Activated CD4-positive, CD25-positive, alpha-beta regulatory T cell (primary cell): ENCODE data around the gene EFNA2.
A peak's percentile ranks its signal among the peaks of the same experiment; 100 is the strongest.
"Not testable (repeated sequence)": the region's sequence is repeated elsewhere in the genome, so short reads cannot be mapped to it uniquely, and the experiment has no call there.

Experiments used
- DNase-seq, 4 experiments: peaks; one replicate each; lab custom pipeline; 2025; lab: John Stamatoyannopoulos, UW

EFNA2 gene

DNA sequence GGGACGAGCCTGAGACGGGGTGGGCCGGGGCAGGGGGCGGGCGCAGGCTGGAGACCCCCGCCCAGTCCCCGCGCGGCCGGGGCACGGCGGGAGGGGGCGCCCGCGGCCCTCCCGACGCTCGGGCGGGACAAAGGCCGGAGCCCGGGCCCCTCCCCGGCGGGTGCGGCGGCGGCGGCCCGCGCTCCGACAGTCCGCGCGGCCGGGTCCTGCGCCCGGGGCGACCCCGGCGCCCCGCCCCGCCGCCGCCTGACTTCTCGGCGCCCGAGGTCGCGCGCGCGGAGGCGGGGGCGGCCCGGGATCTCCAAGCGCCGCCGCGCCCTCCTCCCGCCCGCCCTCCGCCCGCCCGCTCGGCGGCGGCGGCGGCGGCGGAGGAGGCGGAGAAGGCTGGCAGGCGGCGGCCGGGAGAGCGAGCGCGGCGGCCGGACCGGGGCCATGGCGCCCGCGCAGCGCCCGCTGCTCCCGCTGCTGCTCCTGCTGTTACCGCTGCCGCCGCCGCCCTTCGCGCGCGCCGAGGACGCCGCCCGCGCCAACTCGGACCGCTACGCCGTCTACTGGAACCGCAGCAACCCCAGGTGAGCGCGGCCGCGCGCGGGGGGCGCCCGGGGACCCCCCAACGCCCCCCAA, at the start of gene EFNA2:
EFNA2 (plus strand) TSS at position 137 of the 624 bp plus-strand sequence; CDS start at position 433, 296 bp downstream.
- DNase-seq: no peak

DNA sequence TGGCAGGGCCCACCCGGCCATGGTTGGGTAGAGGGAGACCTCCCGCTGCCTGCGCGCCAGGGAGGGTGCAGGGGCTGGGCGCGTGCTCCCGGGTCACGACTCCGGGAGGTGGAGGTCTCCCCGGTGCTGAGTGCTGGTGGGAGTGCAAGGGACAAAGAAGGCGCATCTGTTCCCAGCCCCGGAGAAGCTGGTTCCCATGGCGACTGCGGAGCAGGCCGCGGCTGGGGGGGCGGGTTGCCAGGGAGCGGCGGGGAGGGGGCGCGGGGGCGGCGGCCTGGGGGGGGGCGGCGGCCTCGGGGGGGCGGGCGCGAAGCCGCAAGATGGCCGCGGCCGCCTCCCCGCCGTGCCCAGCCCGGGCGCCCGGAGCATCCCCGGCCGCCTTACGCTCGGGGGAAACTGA, 49.1 kb upstream of the EFNA2 start:
- no peak for DNase-seq

DNA sequence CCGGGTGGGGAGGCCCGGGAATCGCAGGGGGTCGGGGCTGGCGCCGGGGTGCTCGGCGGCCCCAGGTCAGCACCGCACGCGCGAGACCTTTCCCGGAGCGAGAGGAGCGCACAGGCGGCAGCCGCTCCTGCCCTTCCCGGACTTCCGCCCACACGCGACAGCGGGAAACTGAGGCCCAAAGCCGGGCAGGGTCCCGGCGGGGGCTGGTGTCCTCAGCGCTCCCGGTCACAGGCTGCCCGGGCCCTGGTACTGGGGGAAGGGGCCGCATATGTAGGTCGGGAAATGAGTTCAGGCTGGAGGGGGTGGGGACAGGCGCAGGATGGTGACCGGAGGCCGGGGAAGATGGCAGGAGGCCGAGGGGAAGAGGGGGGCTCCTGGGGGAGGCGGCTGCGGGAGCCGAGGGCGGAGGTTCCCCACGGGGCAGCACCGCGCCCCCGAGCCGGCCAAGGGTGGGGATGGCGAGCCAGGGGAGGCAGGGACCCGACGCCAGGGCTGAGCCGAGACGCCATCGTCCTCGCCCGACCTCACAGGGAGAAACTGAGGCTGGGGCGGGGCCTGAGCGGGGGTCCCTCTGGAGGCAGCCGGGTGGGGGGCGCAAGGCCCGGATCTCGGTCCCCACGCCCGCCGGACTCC, 48.5 kb upstream of the EFNA2 start:
- no peak for DNase-seq

DNA sequence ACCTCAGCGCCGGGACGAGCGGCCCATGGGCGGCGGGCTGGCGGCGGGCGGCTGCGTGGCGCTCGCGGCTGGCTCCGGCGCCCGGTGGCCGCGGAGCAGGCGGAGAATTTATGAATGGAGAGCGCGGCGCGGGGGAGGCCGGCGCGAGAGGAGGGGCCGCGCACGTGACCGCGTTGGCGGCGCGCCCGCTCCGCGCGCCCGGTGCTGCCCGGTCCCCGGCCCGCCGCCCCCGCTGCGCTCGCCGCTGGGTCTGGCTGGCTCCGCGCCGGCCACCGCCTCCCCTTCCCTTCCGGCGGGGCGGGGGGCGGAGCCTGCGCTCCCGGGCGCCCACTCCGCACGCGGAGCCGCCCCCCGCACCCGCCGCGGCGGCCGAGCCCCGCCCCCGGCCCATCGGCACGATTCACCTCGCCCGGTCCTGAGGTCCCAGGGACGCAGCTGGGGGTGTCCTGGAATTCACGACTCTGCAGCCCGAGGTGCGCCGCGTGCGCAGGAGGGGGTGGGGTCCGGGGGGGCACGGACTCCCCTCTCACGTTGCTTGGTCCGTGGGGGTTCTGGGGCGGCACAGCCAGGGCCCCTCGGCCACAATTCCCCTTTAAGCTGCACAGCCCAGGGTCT, 47.8 kb upstream of the EFNA2 start, which contains the start of gene CBARP:
CBARP (minus strand) TSS at position 252 of the 615 bp plus-strand sequence. CDS start 1,905 bp downstream, outside the sequence.
- DNase-seq: no peak

DNA sequence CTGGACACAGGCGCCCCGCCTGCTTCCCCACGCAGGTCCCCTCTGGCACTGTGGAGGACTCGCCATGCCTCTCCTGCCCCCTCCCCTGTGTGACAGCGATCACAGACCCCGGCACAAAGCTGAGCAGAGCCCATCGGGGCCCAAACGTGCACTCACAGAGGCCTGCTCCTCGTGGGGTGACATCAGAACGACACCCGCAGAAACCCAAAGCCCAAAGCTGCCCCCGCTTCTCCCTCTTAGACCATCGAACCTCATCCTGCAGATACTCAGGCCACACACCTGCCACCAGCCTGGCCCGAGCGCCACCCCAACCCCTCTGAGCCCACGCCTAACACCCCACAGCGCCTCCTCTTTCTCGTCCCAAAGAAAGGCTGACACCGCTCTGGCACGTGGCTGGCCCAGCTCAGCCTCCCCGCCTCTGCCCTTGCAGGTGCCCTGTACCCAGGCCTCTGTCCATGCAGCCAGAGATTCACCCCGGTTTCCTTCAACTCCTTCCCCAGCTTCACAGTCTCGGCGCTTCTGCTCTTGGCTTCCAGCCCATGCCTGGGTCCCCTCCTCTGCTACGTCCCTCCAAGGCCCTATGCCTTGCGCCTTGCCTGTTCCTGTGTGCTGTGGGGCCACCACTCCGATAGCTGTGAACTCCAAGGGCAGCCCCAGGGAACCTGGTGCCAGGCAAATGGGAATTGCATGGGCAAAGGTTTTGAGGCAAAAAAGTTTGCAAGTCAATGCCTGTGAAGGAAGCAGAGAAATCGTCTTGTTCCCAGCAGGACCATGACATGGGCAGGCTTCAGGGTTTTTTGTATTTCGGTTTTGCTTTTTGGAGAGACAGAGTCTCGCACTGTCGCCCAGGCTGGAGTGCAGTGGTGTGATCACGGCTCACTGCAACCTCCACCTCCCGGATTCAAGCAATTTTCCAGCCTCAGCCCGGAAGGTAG, 47.0 kb upstream of the EFNA2 start:
- DNase-seq: no peak

DNA sequence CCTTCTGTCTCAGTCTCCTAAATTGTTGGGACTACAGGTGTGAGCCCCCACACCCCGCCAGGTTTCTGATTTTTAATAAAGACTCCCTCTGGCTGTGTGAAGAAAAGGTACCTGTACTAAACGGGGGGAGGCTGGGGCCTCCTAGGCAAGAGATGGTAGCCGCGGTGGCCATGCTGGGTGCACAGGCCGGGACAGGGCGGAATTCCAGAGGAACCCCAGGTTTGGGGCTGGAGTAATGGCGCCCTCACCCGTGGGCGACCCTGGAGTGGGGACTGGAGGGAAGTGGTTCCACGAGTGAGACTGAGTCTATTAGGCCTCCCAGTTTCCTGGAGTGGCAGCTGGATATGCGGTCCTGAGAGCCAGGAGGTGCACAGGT, 46.3 kb upstream of the EFNA2 start:
- DNase-seq: no peak

DNA sequence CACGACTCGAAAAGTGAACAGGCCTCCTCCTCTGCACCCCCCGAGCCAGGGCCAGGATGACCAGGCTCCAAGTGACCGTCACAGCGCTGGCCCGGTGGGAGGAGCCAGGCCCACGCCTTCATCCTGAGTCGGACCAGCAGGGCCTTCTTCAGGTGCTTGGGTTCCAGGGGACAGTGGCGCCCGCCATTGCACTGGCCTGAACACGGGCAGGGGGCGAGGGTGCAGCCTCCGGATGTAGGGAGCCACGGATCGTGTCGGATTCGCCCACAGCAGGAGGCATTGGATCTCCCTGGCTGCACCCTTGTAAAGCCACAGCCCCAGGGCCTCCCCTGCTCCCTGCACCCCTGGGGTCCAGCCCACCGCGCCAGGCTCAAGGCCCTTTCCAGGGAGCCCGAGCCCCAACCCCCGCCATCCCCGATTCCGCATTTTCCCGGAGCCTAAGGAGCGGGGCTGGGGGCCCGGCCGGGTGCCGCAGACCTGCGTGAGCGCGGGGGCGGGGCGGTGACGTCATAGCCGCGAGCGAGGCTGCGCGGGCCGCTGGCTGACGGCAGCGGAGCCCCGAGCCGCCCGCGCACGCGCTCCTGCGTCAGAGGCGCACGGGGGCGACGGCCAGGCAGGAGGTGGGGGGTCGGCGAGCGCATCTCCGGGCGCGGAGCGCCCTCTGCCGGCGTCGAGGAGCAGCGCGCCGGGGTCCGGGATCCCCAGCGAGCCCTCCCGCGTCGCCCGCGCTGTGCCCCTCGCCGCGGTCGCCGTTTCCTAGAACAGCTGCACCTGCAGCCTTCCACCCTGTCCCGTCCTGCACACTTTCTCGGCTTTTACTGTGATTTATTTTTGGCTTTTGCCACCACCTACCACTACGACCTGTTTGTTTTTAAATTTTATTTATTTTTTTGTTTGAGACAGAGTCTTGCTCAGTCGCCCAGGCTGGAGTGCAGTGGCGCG, 45.6 kb upstream of the EFNA2 start:
- DNase-seq: peak; percentile 77 to 89 (median 84)

DNA sequence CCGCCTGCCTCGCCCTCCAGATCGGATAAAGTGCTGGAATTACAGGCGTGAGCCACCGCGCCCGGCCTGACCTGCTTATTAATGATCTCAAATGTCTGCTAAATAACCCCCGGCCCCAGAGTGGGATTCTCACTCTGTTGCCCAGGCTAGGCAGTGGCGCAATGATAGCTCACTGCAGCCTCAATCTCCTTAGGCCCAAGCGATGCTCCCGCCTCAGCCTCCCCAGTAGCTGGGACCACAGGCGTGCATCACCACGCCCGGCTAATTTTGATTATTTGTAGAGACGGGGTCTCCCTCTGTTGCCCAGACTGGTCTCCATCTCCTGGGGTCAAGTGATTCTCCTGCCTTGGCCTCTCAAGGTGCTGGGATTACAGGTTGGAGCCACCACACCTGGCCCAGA, 44.7 kb upstream of the EFNA2 start:
- no peak for DNase-seq

DNA sequence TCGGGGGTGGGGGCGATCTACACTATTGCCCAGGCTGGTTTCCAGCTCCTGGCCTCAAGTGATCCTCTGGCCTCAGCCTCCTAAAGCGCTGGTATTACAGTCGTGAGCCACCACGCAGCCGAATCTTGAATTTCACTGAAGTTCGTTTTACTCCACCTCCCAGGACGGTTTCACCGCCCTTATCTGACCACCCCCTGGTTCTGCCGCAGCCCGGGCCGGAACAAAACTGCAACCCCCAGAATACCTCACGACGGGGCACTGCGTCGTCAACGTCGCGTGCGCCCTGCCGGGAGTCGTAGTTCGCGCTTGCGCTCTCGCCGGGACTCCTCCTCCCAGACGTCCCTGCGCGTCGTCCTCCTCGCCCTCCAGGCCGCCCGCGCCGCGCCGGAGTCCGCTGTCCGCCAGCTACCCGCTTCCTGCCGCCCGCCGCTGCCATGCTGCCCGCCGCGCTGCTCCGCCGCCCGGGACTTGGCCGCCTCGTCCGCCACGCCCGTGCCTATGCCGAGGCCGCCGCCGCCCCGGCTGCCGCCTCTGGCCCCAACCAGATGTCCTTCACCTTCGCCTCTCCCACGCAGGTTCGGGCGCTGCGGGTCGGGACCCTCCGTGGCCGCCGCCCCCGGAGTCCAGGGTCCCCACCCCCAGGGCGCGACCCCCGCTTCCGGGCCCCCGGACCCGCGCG, 44.1 kb upstream of the EFNA2 start, which contains the start of gene ATP5F1D:
ATP5F1D (plus strand) TSS at position 335 of the 679 bp plus-strand sequence; CDS start at position 435, 100 bp downstream.
- peak; percentile 74 to 83 (median 80) for DNase-seq

DNA sequence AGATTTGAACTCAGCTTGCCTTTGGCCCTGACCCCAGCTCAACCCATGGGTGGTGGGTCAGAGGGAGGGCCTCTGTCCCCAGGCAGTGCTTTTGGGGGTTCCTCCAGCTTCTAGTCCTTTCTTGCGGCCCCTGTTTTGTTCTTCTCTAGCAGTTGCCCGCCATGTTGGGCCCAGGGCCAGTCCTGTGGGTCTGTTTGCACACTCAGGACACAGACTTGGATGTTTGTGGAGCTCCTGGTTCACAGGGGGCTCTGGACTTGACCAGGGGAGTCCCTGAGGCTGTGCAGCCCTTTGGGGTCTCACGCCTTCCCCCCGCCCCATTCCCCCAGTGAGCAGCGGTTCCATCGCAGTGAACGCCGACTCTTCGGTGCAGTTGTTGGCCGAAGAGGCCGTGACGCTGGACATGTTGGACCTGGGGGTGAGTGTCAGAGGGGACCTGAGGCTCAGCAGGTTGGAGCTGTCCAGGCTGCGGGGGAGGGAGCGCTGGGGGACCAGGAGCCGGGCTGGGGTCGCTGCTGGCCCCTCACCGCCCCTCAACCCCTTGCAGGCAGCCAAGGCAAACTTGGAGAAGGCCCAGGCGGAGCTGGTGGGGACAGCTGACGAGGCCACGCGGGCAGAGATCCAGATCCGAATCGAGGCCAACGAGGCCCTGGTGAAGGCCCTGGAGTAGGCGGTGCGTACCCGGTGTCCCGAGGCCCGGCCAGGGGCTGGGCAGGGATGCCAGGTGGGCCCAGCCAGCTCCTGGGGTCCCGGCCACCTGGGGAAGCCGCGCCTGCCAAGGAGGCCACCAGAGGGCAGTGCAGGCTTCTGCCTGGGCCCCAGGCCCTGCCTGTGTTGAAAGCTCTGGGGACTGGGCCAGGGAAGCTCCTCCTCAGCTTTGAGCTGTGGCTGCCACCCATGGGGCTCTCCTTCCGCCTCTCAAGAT, 41.6 kb upstream of the EFNA2 start:
- peak; percentile 70 to 82 (median 76) for DNase-seq

DNA sequence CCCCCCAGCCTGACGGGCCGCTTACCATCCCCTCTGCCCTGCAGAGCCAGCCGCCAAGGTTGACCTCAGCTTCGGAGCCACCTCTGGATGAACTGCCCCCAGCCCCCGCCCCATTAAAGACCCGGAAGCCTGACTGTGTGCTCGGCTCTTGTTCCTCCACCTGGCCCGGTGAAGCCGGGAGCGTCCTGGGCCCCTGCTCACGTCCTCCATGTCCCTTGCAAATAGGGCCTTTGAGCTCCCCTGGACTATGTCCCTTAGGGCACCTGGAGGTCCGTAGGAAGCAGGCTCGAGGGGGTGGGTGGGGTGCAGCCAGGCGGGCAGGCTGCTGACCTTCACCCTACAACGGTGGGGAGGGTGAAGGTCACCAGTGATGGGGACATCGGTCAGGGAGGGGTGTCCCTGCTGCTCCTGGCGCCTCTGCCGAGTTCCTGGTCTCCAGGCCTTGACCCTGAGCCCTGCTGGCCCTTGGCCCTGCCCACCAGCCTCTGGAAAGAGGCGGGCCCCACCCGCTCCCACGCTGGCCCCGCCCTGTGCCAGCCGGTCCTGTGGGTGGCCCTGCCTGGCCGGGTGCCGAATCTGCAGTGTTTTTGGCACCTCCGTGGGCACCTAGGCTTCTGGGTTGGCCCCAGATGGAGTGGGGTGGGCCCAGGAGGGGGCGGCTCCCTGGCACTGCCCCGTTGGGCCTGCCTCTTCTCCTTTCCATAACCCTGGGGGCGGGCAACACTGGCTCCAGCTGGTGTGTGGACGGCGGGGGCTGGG, 40.8 kb upstream of the EFNA2 start:
- no peak for DNase-seq

DNA sequence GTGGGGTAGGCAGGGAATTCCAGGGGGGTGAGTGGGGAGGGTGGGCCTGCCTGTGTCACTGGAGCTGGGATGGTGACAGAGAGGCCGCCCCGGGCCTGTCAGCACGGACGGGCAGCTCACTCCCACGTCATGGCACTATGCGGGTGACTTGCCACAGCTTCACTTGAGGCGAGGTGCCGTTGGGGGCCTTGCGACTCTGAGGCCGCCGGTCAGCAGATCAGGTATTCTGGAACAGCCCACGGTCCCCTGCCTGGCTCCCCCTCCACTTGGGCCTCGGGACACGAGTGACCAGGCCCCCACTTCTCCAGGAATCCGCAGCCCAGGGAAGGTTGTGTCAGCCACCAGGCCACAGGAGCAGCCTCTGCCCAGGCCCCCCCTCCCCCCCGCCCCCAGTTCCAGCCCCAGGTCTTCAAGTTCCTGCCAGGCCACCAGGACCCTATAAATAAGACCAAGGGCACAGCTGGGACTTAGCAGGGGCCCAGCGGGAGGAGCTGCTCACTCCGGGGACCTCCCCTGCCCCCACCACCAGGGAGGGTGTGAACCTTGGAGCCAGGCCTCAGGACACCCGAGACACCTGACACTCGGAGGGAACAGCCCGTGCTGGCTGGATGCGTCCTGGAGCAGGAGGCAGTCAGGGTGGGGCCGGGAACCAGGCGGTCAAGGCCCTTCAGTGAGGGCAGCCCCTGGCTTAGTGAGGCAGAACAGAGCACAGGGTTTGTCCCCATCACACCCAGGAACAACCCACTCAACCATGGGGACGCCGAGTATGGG, 40.0 kb upstream of the EFNA2 start:
- no peak for DNase-seq

DNA sequence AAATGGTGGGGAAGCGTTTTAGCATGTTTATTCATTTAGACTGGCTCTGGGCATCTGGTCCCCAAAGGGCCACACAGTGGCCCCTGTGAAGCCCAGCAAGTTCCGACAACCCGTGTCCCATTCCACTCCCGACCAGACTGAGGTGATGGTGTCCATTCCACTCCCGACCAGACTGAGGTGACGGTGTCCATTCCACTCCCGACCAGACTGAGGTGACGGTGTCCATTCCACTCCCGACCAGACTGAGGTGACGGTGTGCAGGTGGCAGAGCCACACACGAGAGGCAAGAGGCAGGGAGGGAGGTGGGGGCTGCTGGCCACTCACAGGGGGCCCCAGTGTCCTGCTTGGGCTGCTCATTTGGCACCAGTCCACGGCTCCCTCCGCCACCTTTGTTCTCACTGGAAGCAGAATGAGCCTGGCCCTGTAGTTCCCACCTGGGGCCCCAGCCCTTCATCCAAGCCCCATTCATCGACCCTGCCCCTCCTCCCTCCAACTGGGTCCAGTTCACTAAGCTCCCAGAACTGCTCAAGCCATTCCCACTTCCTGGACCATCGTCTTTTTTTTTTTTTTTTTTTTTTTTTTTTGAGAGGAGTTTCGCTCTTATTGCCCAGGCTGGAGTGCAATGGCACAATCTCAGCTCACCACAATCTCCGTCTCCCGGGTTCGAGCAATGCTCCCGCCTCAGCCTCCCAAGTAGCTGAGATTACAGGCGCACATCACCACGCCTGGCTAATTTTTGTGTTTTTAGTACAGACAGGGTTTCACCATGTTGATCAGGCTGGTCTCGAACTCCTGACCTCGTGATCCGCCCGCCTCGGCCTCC, 39.2 kb upstream of the EFNA2 start:
- not testable (repeated sequence) for DNase-seq

DNA sequence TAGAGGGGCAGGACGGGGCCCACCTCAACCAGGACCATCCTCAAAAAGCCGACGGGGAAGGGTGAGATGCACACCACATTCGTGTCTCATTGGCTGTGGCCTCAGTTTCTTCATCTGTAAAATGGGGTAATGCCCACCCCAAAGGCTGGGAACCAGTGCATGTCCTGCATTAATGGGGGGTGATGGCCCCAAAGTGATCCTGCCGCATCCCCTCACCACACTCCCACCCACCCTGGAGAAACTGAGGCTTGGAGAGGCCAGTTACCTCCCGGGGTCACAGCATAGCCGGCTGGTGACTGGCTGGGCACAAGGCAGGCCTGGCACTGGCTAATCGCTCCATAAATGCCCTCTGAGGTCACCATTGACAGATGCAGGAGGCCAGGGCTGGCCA, 37.9 kb upstream of the EFNA2 start:
- no peak for DNase-seq

DNA sequence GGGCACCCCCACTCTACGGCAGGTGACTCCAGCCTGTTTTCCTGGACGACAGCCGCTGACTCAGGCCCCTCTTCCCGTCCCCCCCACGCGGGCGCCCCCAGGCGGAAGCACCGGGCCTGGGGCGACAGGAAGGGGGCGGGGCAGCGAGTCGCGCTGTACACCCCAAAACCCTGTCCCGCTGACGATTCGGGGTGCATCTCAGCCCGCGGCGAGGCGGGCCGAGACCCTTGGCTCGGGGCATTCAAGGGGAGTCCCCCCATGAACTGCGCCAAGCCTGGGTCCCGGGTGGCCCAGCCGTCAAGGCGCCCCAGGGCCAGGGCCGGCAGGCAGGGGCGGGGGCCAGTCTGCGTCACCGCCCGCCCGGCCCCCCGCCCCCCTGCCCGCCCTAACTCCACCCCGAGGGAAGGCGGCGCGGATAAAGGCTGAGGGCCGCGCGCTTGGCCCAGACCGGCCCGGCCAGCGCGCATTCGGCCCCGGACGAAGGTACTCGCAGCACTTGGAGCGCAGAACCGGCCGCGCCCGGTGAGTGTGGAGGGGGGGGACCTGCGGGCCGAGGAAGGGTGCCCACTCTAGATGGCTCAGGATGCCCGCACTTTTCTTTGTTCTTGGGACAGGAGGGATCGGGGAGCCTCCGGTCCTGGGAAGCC, 37.4 kb upstream of the EFNA2 start, which contains the start of gene MIDN:
MIDN (plus strand) TSS at position 445 of the 647 bp plus-strand sequence. CDS start 1,714 bp downstream, outside the sequence.
- peak in 3 of 4 experiments; percentile 40 to 65 (median 62) for DNase-seq

DNA sequence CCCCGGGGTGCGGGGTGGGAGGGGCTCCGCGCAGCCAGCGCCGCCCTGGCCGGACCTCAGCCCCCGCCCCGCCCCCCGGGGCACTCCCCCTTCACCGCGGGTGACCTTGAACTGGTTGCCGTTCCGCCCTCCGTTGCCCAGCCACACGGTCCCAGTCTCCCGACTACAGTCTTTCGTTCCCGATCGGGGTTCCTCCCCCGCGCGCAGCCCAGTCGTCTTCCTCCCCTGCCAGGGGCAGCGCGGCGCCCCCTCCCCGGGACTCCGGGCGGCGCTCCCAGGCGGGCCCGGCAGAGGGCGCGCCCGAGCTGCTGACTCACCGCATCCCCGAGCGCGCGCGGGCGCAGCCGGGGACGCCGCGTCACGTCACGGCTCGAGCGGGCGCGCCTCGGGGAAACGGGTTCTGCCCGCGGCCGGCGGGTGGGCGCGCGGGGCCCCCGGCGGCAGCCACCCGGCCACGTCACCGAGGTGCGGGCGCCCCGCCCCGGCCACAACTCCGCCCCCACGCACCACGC, 36.8 kb upstream of the EFNA2 start:
- peak; percentile 78 to 85 (median 82) for DNase-seq
